Choroid plexus epithelial cell (primary cell): Measurements from ENCODE around the gene DPYSL4.

Experiments used
- DNase-seq: peaks from one replicate; pipeline ENCODE4 v3.0.0-alpha.2; 2010; ENCODE audit warnings: low read depth
- H3K4me3 ChIP-seq: 2 replicates; pipeline ENCODE4 v1.5.1; 2011; ENCODE audit warnings: low read depth, mild to moderate bottlenecking, control low read depth, low read length, moderate library complexity
- CTCF ChIP-seq: conservative IDR thresholded peaks from 2 replicates; pipeline ENCODE4 v1.5.1; 2011; ENCODE audit warnings: low read depth, mild to moderate bottlenecking, control low read depth, inconsistent platforms, low read length, moderate library complexity

DPYSL4 gene

GRCh38 chr10:132249824-132250375 is 63.2 kb downstream of the DPYSL4 start:
- no peak for DNase-seq
- H3K4me3 ChIP-seq, result no peak overlapping the region
- no peak for TF ChIP-seq CTCF

DNA sequence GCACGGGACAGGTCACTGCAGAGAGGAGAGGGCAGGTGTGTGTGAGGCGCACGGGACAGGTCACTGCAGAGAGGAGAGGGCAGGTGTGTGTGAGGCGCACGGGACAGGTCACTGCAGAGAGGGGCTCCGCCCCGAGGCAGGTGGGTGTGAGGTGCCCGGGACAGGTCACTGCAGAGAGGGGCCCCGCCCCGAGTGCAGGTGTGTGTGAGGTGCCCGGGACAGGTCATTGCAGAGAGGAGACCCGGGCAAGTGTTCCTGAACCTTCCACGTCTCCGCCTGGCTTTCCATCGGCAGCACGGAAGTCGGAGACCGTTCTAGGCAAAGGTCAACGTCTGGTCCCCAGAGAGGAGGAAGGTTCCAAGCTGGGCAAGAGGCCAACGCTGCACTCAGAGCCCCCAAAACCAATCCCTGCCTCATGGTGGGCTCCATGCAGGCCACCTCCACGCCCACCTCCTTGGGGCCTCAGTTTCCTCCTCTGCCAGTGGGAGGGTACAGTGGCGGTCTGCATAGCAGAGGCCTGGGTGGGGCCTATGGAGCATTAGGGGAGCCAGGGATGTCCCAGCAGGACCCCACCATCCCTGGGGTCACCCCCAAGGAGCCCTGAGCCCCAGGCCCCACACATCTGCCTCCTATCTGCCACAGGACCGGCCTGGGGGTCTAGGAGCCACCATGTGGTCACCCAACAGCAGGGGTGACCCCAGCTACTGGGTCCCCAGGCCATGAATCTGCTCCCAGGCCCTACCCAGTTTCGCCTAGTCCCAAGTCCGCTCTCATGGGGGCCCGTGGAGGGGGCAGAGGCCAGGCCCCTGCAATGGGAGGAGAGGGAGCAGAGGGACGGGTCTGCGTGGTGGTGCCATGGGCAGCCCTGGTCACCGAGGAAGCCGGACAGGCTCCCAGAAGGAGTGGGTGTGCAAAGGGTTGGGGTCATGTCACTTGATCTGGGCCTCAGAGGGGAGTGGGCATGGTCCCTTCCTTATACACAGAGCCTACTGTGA is 64.0 kb downstream of the DPYSL4 start:
- TF ChIP-seq CTCF, result no peak
- DNase-seq, result no peak
- H3K4me3 ChIP-seq, result no peak overlapping the region

DNA sequence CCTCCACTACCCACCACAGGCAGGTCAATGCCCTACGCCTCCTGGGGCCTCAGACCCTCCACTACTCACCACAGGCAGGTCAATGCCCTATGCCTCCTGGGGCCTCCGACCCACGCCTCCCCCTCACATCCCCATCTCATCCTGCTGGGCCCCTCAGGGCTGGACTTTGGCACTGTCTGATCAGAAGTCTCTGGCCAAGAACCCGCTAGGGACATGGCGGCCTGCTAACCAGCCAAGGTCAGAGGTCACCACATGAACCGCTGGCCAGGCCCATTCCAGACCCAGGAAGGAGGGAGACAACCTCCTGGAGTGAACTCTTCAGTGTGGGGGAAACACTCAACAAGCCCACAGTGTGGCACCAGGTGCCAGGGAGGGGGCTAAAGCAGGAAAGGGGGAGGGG is 65.2 kb downstream of the DPYSL4 start:
- no peak for DNase-seq
- no peak for TF ChIP-seq CTCF
- no peak overlapping the region for H3K4me3 ChIP-seq

DNA sequence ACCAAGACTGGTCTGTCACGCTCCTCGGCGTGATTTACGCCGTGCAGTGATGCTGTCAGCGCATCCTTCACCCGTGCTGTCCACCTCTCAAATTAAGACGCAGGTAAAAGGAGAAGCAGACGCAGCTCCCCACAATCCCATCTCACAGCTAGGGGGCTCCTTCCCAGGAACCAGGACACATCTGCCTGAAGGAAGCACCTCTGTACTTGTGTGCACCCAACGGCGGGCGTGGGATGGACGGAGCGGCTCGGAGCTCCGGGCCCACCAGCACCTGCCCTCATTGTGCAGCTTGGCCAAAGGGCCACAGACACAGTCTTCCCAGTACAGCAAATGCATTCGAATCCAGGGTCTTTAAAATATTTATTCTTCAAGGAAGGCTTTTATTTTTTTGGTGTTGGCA is 65.7 kb downstream of the DPYSL4 start:
- DNase-seq, result no peak
- no peak overlapping the region for H3K4me3 ChIP-seq
- TF ChIP-seq CTCF, result peak; percentile 39

GRCh38 chr10:132253092-132253687 is 66.4 kb downstream of the DPYSL4 start:
- no peak overlapping the region for H3K4me3 ChIP-seq
- DNase-seq, result no peak
- no peak for TF ChIP-seq CTCF

DNA sequence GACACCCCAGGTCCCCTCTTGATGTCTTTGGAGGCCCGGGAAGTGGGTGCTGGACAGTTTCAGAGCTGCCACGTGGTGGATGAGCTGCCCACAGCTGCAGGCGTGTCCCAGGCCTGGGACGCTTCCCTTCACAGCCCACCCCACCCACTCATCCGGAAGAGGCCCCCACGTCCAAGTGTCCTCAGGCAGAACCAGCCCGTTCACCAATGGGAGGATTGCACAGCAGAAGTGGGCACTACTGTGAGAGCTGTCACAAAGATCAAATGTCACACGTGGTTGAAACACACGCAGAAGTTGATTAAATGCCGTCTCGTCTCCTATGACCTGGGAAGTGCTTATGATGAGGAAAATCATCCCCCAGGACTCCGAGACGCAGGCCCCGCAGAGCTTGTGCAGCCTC is 68.1 kb downstream of the DPYSL4 start:
- no peak for DNase-seq
- no peak for TF ChIP-seq CTCF
- H3K4me3 ChIP-seq, result no peak overlapping the region
